Caco-2 (cell line): Measurements from ENCODE around the gene ZCCHC13. TPM values are rescaled to one million over a fixed set of nuclear protein-coding genes. Genes with fewer than 3 reads are reported as not detected.

Experiments
- BruUV-seq: library from RNA; stranded (reverse); fragments of 400-500 nt; replicated peaks from 2 replicates; lab custom pipeline; 2021; lab: Mats Ljungman, UMichigan
- CTCF ChIA-PET: fragments of 300-600 bp; sonication (Branson Sonifier 250); formaldehyde crosslinking; loops from one replicate; lab custom pipeline; 2022; ENCODE audit warnings: antibody characterized with exemption; lab: Charles Lee
- POLR2A ChIA-PET: fragments of 300-600 bp; sonication (Branson Sonifier 250); formaldehyde crosslinking; loops from one replicate; lab custom pipeline; 2022; ENCODE audit warnings: antibody characterized with exemption; lab: Charles Lee
- DNase-seq, 2 experiments: peaks; one replicate each; pipeline versions ENCODE4 v3.0.0 to v3.0.0-alpha.2; 2020 to 2022
- H3K27me3 ChIP-seq: replicated peaks from 2 replicates; pipeline ENCODE4 v1.6.0; 2011; ENCODE audit warnings: low read length; ENCODE audit not compliant: control insufficient read depth, insufficient read depth
- H3K36me3 ChIP-seq: 2 replicates; pipeline ENCODE4 v1.5.1; 2011; ENCODE audit warnings: low read length; ENCODE audit not compliant: control insufficient read depth, insufficient read depth
- H3K4me1 ChIP-seq: fragments of 250-450 bp; sonication (Bioruptor Pico); 2 replicates; pipeline ENCODE4 v1.5.1; 2020; ENCODE audit warnings: mild to moderate bottlenecking
- H3K4me3 ChIP-seq: 2 replicates; pipeline ENCODE4 v1.5.1; 2011; ENCODE audit warnings: low read depth, mild to moderate bottlenecking, control low read depth, low read length
- H3K9me3 ChIP-seq: fragments of 250-450 bp; sonication (Bioruptor Pico); 2 replicates; pipeline ENCODE4 v1.5.1; 2020; ENCODE audit warnings: mild to moderate bottlenecking, moderate library complexity
- H3K27ac Mint-ChIP-seq: one replicate; pipeline ENCODE4 v1.8.0; 2022; ENCODE audit warnings: mixed read lengths; ENCODE audit not compliant: unreplicated experiment
- H3K27me3 Mint-ChIP-seq: one replicate; pipeline ENCODE4 v1.8.0; 2022; ENCODE audit warnings: mixed read lengths; ENCODE audit not compliant: insufficient read depth, unreplicated experiment
- H3K36me3 Mint-ChIP-seq: one replicate; pipeline ENCODE4 v1.8.0; 2022; ENCODE audit warnings: mild to moderate bottlenecking, mixed read lengths; ENCODE audit not compliant: insufficient read depth, unreplicated experiment
- H3K4me1 Mint-ChIP-seq: one replicate; pipeline ENCODE4 v1.8.0; 2022; ENCODE audit warnings: low read depth, mixed read lengths; ENCODE audit not compliant: unreplicated experiment
- H3K4me3 Mint-ChIP-seq: one replicate; pipeline ENCODE4 v1.8.0; 2022; ENCODE audit warnings: mild to moderate bottlenecking, moderate library complexity, mixed read lengths; ENCODE audit not compliant: unreplicated experiment
- H3K9me3 Mint-ChIP-seq: one replicate; pipeline ENCODE4 v1.8.0; 2022; ENCODE audit warnings: mixed read lengths; ENCODE audit not compliant: unreplicated experiment
- CTCF ChIP-seq, 2 experiments: fragments of 200-600 bp in 1 of 2; IDR thresholded peaks; 1 replicate in 1 of 2; 2 replicates in 1 of 2; pipeline versions ENCODE4 v1.5.1 to v1.8.0; 2011 to 2022; ENCODE audit warnings: antibody characterized with exemption in 1 of 2, control low read depth in 1 of 2, inconsistent platforms in 1 of 2, low read depth in 1 of 2, low read length in 1 of 2, mild to moderate bottlenecking in 1 of 2, moderate library complexity in 1 of 2; ENCODE audit not compliant: insufficient read depth in 1 of 2, severe bottlenecking in 1 of 2, unreplicated experiment in 1 of 2
- intact Hi-C: fragments of 100-400 bp; cut with micrococcal nuclease; formaldehyde crosslinking; loops from one replicate; pipeline ENCODE4 v1.10.0; 2022; ENCODE audit not compliant: unreplicated experiment
- total RNA-seq: library from RNA; stranded (reverse); gene quantifications from 2 replicates; pipeline ENCODE4 v1.2.3, GENCODE V29; 2022

The ZCCHC13 gene
- total RNA-seq, 1 experiment from 2014 or later, result not detected

DNA sequence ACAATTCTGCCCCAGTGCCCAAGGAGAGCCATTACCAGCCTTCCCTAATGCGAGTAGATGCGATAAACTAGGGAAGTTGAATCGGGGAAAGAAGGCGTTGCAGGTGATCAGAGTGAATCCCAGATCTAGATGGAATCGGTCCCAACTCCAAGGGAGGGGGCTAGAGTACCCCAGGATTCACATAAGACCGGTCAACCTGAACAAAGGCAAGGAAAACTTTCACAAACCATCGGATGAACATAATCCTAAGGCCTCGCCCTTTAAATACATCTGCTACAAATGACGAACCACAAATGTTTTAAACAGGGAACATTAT lies 11.2 kb upstream of the ZCCHC13 start:
- no peaks in the 10 kb centered on the region for H3K27me3 ChIP-seq
- H3K27me3 Mint-ChIP-seq, result no peaks in the 10 kb centered on the region
- ChIA-PET CTCF (no interaction called here), POLR2A (interaction anchor here (0.5 to 1.0 kb wide), 3 partner anchors 41 to 113 kb away, joined by 3 to 8 read pairs (median 8); no protein-coding TSS in a partner anchor)
- no peaks in the 10 kb centered on the region; the same call in 1 of the 2 replicates for H3K4me1 ChIP-seq
- H3K27ac Mint-ChIP-seq, result peak overlapping the region; percentile 83
- BruUV-seq, result TSS peak; percentile 94
- DNase-seq, result no peak
- H3K4me1 Mint-ChIP-seq, result no peaks in the 10 kb centered on the region
- peaks cover 24% of the 10 kb centered on the region for H3K36me3 Mint-ChIP-seq
- H3K36me3 ChIP-seq, result no peaks in the 10 kb centered on the region
- H3K9me3 ChIP-seq, result no peaks in the 10 kb centered on the region
- peak overlapping the region; percentile 78 for H3K4me3 ChIP-seq
- intact Hi-C loops, result loop anchor here (1.0 kb wide), 1 partner anchor 52 kb away; no protein-coding TSS in a partner anchor
- H3K9me3 Mint-ChIP-seq, result no peaks in the 10 kb centered on the region
- no peak for TF ChIP-seq CTCF (IDR thresholded peaks at IDR 0.05; ENCODE audit: insufficient read depth in 1 of 2, low read depth in 1 of 2, low read length in 1 of 2, severe bottlenecking in 1 of 2, unreplicated experiment in 1 of 2)
- H3K4me3 Mint-ChIP-seq, result peak overlapping the region; percentile 77

GRCh38 chrX:74293343-74293946 lies 10.5 kb upstream of the ZCCHC13 start:
- TF ChIP-seq CTCF (IDR thresholded peaks at IDR 0.05; ENCODE audit: insufficient read depth in 1 of 2, low read depth in 1 of 2, low read length in 1 of 2, severe bottlenecking in 1 of 2, unreplicated experiment in 1 of 2), result no peak
- POLR2A ChIA-PET, result no interaction called here

DNA sequence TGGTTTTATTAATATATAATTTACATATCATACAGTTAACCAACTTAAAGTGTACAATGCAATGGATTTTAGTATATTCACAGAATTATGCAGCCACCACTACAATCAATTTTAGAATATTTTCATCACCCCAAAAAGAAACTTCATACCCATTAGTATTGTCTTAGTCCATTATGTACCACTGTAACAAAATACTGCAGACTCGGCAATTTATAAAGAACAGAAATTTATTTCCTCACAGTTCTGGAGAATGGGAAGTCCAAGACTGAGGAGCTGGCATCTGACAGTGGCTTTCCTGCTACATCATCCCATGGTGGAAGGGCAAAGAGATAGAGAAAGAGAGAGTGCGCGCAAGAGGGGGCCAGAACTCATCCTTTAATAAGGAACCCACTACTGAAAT lies 8.9 kb upstream of the ZCCHC13 start:
- no peaks in the 10 kb centered on the region for H3K36me3 ChIP-seq
- H3K27me3 ChIP-seq, result no peaks in the 10 kb centered on the region
- Mint-ChIP-seq H3K4me3 (no peak overlapping the region), H3K9me3 (no peaks in the 10 kb centered on the region), H3K27ac (no peak overlapping the region), H3K4me1 (no peaks in the 10 kb centered on the region), H3K27me3 (no peaks in the 10 kb centered on the region), H3K36me3 (peaks cover 15% of the 10 kb centered on the region)
- POLR2A ChIA-PET, result no interaction called here
- no peaks in the 10 kb centered on the region for H3K9me3 ChIP-seq
- H3K4me1 ChIP-seq, result no peaks in the 10 kb centered on the region
- no peak for TF ChIP-seq CTCF (IDR thresholded peaks at IDR 0.05; ENCODE audit: insufficient read depth in 1 of 2, low read depth in 1 of 2, low read length in 1 of 2, severe bottlenecking in 1 of 2, unreplicated experiment in 1 of 2)
- DNase-seq, result no peak
- intact Hi-C loops, result no loop called here
- CTCF ChIA-PET, result no interaction called here
- H3K4me3 ChIP-seq, result no peak overlapping the region
- no TSS peak for BruUV-seq

More at GRCh38 chrX:74293343-74293946, 10.5 kb upstream of the ZCCHC13 start:
- Histone ChIP-seq H3K9me3 (no peaks in the 10 kb centered on the region), H3K4me1 (no peaks in the 10 kb centered on the region; the same call in 1 of the 2 replicates), H3K4me3 (peak overlapping the region; percentile 78), H3K36me3 (no peaks in the 10 kb centered on the region), H3K27me3 (no peaks in the 10 kb centered on the region)
- intact Hi-C loops, result no loop called here
- H3K4me1 Mint-ChIP-seq, result no peaks in the 10 kb centered on the region
- BruUV-seq, result no TSS peak
- H3K27me3 Mint-ChIP-seq, result no peaks in the 10 kb centered on the region
- CTCF ChIA-PET, result no interaction called here
- peak; percentile 65 to 75 for DNase-seq
- H3K27ac Mint-ChIP-seq, result peak overlapping the region; percentile 83
- H3K9me3 Mint-ChIP-seq, result no peaks in the 10 kb centered on the region
- peak overlapping the region; percentile 77 for H3K4me3 Mint-ChIP-seq
- H3K36me3 Mint-ChIP-seq, result peaks cover 23% of the 10 kb centered on the region
